Posterior cingulate gyrus (tissue), 11 donors: ENCODE measurements around the gene KCNMA1.

ENCODE experiments used
- DNase-seq, 10 donors: peaks; one replicate each; pipeline versions ENCODE4 v3.0.0 to v3.0.0-alpha.2; 2020 to 2021; ENCODE audit warnings: mixed read lengths in 3 of 10
- intact Hi-C: fragments of 100-400 bp; cut with DNase I; formaldehyde crosslinking; loops from one replicate; pipeline ENCODE4 v1.15.1; 2023

Gene KCNMA1

GRCh38 chr10:77036993-77037734 is 600.4 kb downstream of the KCNMA1 start:
- DNase-seq: no peak
- intact Hi-C loops: no loop called here

GRCh38 chr10:77036276-77036675 is 601.3 kb downstream of the KCNMA1 start:
- intact Hi-C loops: no loop called here
- DNase-seq: no peak

GRCh38 chr10:77034795-77035194 is 602.8 kb downstream of the KCNMA1 start:
- intact Hi-C loops: no loop called here
- no peak for DNase-seq

GRCh38 chr10:77034240-77034639 is 603.4 kb downstream of the KCNMA1 start:
- intact Hi-C loops: no loop called here

GRCh38 chr10:77032188-77032570 is 605.4 kb downstream of the KCNMA1 start:
- intact Hi-C loops: no loop called here
- DNase-seq: no peak

More at GRCh38 chr10:77034240-77034639, 603.4 kb downstream of the KCNMA1 start:
- no peak for DNase-seq

- intact Hi-C loops: no loop called here
- no peak for DNase-seq
Measured at GRCh38 chr10:77031531-77032187, 605.9 kb downstream of the KCNMA1 start.

- no peak for DNase-seq
- intact Hi-C loops: no loop called here
Measured at GRCh38 chr10:77030974-77031373, 606.6 kb downstream of the KCNMA1 start.

- intact Hi-C loops: no loop called here
Measured at GRCh38 chr10:77029777-77030717, 607.6 kb downstream of the KCNMA1 start.

GRCh38 chr10:77028042-77028441 is 609.6 kb downstream of the KCNMA1 start:
- intact Hi-C loops: no loop called here
- DNase-seq: no peak

More at GRCh38 chr10:77029777-77030717, 607.6 kb downstream of the KCNMA1 start:
- no peak for DNase-seq

GRCh38 chr10:77027576-77027975 is 610.0 kb downstream of the KCNMA1 start:
- intact Hi-C loops: no loop called here
- DNase-seq: no peak

- no peak for DNase-seq
- intact Hi-C loops: no loop called here
Measured at GRCh38 chr10:77027141-77027540, 610.5 kb downstream of the KCNMA1 start.

GRCh38 chr10:77026148-77026547 is 611.5 kb downstream of the KCNMA1 start:
- DNase-seq: no peak
- intact Hi-C loops: no loop called here

GRCh38 chr10:77024461-77024860 is 613.1 kb downstream of the KCNMA1 start:
- no peak for DNase-seq
- intact Hi-C loops: no loop called here

- DNase-seq: no peak
- intact Hi-C loops: no loop called here
Measured at GRCh38 chr10:77023396-77023795, 614.2 kb downstream of the KCNMA1 start.

- intact Hi-C loops: no loop called here
- no peak for DNase-seq
Measured at GRCh38 chr10:77022671-77023070, 614.9 kb downstream of the KCNMA1 start.

GRCh38 chr10:77021966-77022490 is 615.6 kb downstream of the KCNMA1 start:
- intact Hi-C loops: no loop called here
- no peak for DNase-seq

- no peak for DNase-seq
- intact Hi-C loops: no loop called here
Measured at GRCh38 chr10:77020426-77021040, 617.1 kb downstream of the KCNMA1 start.

GRCh38 chr10:77016855-77017254 is 620.8 kb downstream of the KCNMA1 start:
- no peak for DNase-seq
- intact Hi-C loops: no loop called here

GRCh38 chr10:77016278-77016815 is 621.3 kb downstream of the KCNMA1 start:
- DNase-seq: no peak

GRCh38 chr10:77015360-77015759 is 622.2 kb downstream of the KCNMA1 start:
- DNase-seq: no peak
- intact Hi-C loops: no loop called here

More at GRCh38 chr10:77016278-77016815, 621.3 kb downstream of the KCNMA1 start:
- intact Hi-C loops: no loop called here
